Left lung (tissue), 10 donors: ENCODE measurements around the gene TMEM266. TPM values are rescaled to one million over a fixed set of nuclear protein-coding genes. Genes with fewer than 3 reads are reported as not detected.
A peak's percentile ranks its signal among the peaks of the same experiment; 100 is the strongest.

Source experiments
- ATAC-seq: fragments of 200-7000 bp; cut with Tn5 transposase; one replicate; pipeline ENCODE4 v1.9.1; 2020; ENCODE audit warnings: moderate library complexity
- DNase-seq, 4 donors: peaks; one replicate each; pipeline ENCODE4 v3.0.0-alpha.2; 2013 to 2020
- H3K27ac ChIP-seq, 2 donors: fragments of 200-600 bp; sonication (generic) in 1 of 2; one replicate each; pipeline versions ENCODE4 v1.5.0 to v1.8.0; 2020 to 2021
- H3K27me3 ChIP-seq, 2 donors: fragments of 200-600 bp; sonication (generic) in 1 of 2; one replicate each; pipeline versions ENCODE4 v1.5.0 to v1.8.0; 2020 to 2021
- H3K36me3 ChIP-seq, 2 donors: fragments of 200-600 bp; sonication (generic) in 1 of 2; one replicate each; pipeline versions ENCODE4 v1.5.0 to v1.8.0; 2020 to 2021
- H3K4me1 ChIP-seq, 2 donors: fragments of 200-600 bp; one replicate each; pipeline ENCODE4 v1.8.0; 2021
- H3K4me3 ChIP-seq, 2 donors: fragments of 200-600 bp; sonication (generic) in 1 of 2; one replicate each; pipeline versions ENCODE4 v1.5.0 to v1.8.0; 2020 to 2021; ENCODE audit warnings: mild to moderate bottlenecking in 1 of 2
- H3K9me3 ChIP-seq, 2 donors: fragments of 200-600 bp; sonication (generic) in 1 of 2; one replicate each; pipeline versions ENCODE4 v1.5.0 to v1.8.0; 2020 to 2021
- intact Hi-C, 2 donors: fragments of 100-400 bp; cut with DNase I; formaldehyde crosslinking; loops; one replicate each; pipeline versions ENCODE4 v1.11.2 to v1.14.2; 2022
- polyA plus RNA-seq, 6 donors: library from polyadenylated mRNA; unstranded; fragments of 120-200 nt; gene quantifications; one replicate each; pipeline ENCODE4 v1.2.1, GENCODE V29; 2013; ENCODE audit not compliant: insufficient read length in 6 of 6
- total RNA-seq, 2 donors: library from RNA; stranded (reverse); fragmentation: NEBNext Ultra II Directional; extraction: Animal tissue kit (Norgen Biotek cat#: 25700); gene quantifications; one replicate each; pipeline ENCODE4 v1.2.1, GENCODE V29; 2021
- TF ChIP-seq, protein P1 (sequence below), 2 donors: fragments of 200-600 bp; sonication (generic) in 1 of 2; IDR thresholded peaks; one replicate each; pipeline versions ENCODE4 v1.5.0 to v1.8.0; 2021; ENCODE audit warnings: antibody characterized with exemption in 2 of 2
- donor health status: DM: no; HTN: yes; CAD: no.
- donor health status: DM: no; HTN: no; CAD: no.

TMEM266 gene
- total and polyA plus RNA-seq, 8 donors = 1.1 to 2.9 (median 2.3) TPM

DNA sequence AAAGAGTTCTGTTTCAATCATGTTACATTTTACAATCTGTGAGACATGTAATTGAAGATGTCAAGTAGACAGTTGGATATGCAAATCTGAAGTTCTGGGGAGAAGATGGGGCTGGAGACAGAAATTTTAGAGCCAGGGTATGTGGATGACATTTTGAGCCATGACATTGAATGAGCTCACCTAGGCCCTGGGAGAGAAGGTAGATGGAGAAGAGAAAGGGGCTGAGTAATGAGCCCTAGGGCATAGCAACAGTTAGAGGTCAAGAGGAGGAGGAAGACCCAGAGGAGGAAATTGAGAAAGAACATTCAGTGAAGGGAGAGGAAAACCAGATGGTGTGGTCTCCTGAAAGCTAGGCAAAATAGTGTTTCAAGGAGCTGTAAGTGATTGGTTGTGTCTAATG is 15.3 kb downstream of the TMEM266 start:
- DNase-seq = no peak
- ATAC-seq = no peak
- H3K9me3 ChIP-seq = no peaks in the 10 kb centered on the region
- peaks cover 0 to 6% of the 10 kb centered on the region in 2 donors for H3K4me1 ChIP-seq
- H3K4me3 ChIP-seq = no peak overlapping the region
- TF ChIP-seq, protein P1, sequence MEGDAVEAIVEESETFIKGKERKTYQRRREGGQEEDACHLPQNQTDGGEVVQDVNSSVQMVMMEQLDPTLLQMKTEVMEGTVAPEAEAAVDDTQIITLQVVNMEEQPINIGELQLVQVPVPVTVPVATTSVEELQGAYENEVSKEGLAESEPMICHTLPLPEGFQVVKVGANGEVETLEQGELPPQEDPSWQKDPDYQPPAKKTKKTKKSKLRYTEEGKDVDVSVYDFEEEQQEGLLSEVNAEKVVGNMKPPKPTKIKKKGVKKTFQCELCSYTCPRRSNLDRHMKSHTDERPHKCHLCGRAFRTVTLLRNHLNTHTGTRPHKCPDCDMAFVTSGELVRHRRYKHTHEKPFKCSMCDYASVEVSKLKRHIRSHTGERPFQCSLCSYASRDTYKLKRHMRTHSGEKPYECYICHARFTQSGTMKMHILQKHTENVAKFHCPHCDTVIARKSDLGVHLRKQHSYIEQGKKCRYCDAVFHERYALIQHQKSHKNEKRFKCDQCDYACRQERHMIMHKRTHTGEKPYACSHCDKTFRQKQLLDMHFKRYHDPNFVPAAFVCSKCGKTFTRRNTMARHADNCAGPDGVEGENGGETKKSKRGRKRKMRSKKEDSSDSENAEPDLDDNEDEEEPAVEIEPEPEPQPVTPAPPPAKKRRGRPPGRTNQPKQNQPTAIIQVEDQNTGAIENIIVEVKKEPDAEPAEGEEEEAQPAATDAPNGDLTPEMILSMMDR (IDR thresholded peaks at IDR 0.05) = no peak
- H3K27ac ChIP-seq = no peak overlapping the region
- no peaks in the 10 kb centered on the region for H3K36me3 ChIP-seq
- H3K27me3 ChIP-seq = no peaks in the 10 kb centered on the region
- intact Hi-C loops = no loop called here

DNA sequence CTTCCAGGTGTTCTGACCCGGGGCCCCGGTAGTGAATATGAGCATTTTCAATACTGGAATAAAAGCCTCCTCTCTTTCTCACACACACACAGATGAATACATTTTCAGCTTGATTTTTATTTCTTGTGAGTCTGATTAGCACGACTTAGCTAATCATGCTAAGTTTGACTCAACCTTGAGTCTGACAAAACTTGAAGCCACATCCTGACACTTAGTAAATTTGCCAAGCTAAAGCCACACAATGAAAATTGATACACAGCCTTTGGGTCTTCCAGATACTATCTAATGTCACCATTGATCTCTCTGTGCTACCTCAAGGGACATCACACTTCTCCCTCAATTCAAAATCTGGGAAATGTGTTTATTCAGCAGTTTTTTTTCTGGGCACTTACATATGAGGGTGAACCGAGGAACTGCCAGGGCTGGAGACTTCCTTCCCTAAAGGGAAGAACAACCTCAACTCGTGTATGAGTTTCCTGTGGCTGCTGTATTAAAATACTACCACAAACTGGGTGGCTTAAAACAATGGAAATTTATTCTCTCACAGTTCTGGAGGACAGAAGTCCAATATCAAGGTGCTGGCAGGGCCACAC is 18.6 kb downstream of the TMEM266 start:
- ATAC-seq = peak; percentile 43
- Histone ChIP-seq H3K4me3 (no peak overlapping the region), H3K27ac (no peak overlapping the region)

DNA sequence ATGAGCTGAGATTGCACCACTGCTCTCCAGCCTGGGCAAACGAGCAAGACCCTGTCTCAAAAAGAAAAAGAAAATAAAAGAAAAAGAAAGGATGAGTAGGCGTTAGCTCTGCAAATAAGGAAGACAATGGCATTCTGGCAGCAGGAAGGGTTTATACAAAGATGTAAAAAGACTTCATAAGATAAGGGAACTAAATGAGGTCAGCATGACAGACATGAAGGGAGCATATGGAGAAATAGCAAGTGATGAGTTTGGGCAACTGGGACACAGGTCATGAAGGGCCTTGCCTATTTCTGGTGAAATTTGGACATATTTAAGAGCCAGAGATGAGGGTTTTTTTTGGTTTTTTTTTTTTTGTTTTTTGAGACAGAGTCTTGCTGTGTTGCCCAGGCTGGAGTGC is 24.5 kb downstream of the TMEM266 start:
- Histone ChIP-seq H3K27me3 (no peaks in the 10 kb centered on the region), H3K36me3 (no peaks in the 10 kb centered on the region), H3K4me1 (no peaks in the 10 kb centered on the region), H3K9me3 (no peaks in the 10 kb centered on the region), H3K27ac (no peak overlapping the region), H3K4me3 (no peak overlapping the region)
- intact Hi-C loops = no loop called here
- DNase-seq (no peak), ATAC-seq (no peak)
- TF ChIP-seq, protein P1 (IDR thresholded peaks at IDR 0.05) = no peak

More for the DNA sequence above, 18.6 kb downstream of the TMEM266 start:
- no peaks in the 10 kb centered on the region for H3K36me3 ChIP-seq
- peaks cover 0 to 6% of the 10 kb centered on the region in 2 donors for H3K4me1 ChIP-seq
- no peaks in the 10 kb centered on the region for H3K27me3 ChIP-seq
- TF ChIP-seq, protein P1 (IDR thresholded peaks at IDR 0.05) = no peak
- intact Hi-C loops = no loop called here
- H3K9me3 ChIP-seq = no peaks in the 10 kb centered on the region
- DNase-seq = no peak

DNA sequence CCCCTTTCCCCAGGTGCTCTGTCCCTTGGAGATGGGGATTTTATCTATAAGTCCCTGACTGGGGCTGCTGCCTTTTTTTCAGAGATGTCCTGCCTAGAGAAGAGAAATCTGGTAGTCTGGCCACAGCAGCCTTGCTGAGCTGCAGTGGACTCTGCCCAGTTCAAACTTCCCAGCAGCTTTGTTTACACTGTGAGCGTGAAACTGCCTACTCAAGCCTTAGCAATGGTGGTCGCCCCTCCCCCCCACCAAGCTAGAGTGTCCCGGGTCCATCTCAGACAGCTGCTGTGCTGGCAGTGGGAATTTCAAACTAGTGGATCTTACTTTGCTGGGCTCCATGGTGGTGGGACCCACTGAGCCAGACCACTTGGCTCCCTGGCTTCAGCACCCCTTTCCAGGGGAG is 38.9 kb downstream of the TMEM266 start:
- ATAC-seq = no peak
- intact Hi-C loops = no loop called here
- TF ChIP-seq, protein P1 (IDR thresholded peaks at IDR 0.05) = no peak

DNA sequence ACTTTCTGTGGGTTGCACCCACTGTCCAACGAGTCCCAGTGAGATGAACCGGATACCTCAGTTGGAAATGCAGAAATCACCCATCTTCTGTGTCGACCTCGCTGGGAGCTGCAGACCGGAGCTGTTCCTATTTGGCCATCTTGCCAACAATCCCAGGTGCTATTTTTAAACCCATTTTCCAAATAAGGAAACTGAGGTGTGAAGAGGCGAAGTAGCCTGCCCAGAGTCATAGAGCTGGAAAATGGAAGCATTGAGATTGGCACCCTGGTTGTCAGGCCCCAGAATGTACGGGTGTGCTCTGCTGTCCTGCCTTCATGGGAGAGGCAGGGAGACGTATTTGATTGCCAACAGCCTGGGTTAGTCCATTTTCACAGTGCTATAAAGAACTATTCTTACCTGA is 39.6 kb downstream of the TMEM266 start:
- TF ChIP-seq, protein P1 (IDR thresholded peaks at IDR 0.05) = no peak
- Histone ChIP-seq H3K36me3 (no peaks in the 10 kb centered on the region), H3K9me3 (no peaks in the 10 kb centered on the region), H3K27ac (no peak overlapping the region), H3K4me3 (no peak overlapping the region), H3K27me3 (peaks cover 0 to 29% of the 10 kb centered on the region in 2 donors), H3K4me1 (no peaks in the 10 kb centered on the region)
- ATAC-seq (no peak), DNase-seq (no peak)
- intact Hi-C loops = no loop called here

More for the DNA sequence above, 38.9 kb downstream of the TMEM266 start:
- H3K36me3 ChIP-seq = no peaks in the 10 kb centered on the region
- H3K9me3 ChIP-seq = no peaks in the 10 kb centered on the region
- no peaks in the 10 kb centered on the region for H3K4me1 ChIP-seq
- H3K27me3 ChIP-seq = peaks cover 0 to 29% of the 10 kb centered on the region in 2 donors
- peak in 1 of 4 donors; percentile 7 for DNase-seq
- no peak overlapping the region for H3K27ac ChIP-seq
- H3K4me3 ChIP-seq = no peak overlapping the region
